ENCODE data around the gene KLHL29. TPM values are rescaled to one million over a fixed set of nuclear protein-coding genes. Genes with fewer than 3 reads are reported as not detected.
A peak's percentile ranks its signal among the peaks of the same experiment; 100 is the strongest.

KLHL29 gene
- total and polyA plus RNA-seq, 10 of the 15 experiments (the other 5 are each of a cell fraction or from before 2014, with no cell fraction given): 1.4 to 19.5 (median 6.1) TPM

DNA sequence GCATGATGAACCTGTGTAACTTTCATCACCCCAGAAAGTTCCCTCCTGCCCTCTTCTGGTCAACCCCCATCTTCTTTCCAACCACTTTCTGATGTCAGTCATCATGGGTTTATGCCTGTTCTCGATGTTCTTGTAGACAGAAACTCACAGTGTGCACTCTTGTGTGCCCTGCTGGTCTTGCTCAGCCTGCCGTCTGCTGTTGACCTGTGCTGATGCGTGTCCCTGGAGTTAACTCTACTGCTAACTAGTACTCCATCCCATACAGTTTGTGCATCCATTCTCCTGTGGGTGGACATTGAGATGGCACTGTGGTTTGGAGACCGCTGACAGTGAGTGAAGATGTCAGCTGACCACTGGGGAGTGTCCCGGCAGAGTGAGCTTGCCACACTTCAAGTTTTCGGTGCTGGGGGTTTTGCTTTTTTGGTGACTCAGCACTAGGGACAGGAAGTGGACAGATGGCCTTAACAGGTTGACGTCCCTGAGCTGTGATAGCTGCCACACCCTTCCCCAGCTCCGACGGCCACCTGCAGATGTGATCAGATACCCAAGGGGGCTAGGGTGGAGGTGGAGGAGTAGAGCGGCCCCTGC, 14.8 kb downstream of the KLHL29 start (continued):
- TF ChIP-seq, protein P1, sequence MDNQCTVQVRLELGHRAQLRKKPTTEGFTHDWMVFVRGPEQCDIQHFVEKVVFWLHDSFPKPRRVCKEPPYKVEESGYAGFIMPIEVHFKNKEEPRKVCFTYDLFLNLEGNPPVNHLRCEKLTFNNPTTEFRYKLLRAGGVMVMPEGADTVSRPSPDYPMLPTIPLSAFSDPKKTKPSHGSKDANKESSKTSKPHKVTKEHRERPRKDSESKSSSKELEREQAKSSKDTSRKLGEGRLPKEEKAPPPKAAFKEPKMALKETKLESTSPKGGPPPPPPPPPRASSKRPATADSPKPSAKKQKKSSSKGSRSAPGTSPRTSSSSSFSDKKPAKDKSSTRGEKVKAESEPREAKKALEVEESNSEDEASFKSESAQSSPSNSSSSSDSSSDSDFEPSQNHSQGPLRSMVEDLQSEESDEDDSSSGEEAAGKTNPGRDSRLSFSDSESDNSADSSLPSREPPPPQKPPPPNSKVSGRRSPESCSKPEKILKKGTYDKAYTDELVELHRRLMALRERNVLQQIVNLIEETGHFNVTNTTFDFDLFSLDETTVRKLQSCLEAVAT (IDR thresholded peaks at IDR 0.05): peak; percentile 70
- no peak for TF ChIP-seq CEBPB (IDR thresholded peaks at IDR 0.05; ENCODE audit: borderline replicate concordance in 1 of 2, low read depth in 2 of 2, low read length in 2 of 2)
- no peak for TF ChIP-seq POLR2AphosphoS5 (IDR thresholded peaks at IDR 0.05; ENCODE audit: low read length)
- TF ChIP-seq WRNIP1 (IDR thresholded peaks at IDR 0.05; ENCODE audit: borderline replicate concordance, low read depth, low read length): 0 out of 2 replicates have a peak, but pooled peaks have one; percentile 50
- peak; percentile 41; the same call in 1 of the 2 replicates for TF ChIP-seq CHD2 (IDR thresholded peaks at IDR 0.05; ENCODE audit: borderline replicate concordance, low read depth, low read length)
- TF ChIP-seq, protein P2, sequence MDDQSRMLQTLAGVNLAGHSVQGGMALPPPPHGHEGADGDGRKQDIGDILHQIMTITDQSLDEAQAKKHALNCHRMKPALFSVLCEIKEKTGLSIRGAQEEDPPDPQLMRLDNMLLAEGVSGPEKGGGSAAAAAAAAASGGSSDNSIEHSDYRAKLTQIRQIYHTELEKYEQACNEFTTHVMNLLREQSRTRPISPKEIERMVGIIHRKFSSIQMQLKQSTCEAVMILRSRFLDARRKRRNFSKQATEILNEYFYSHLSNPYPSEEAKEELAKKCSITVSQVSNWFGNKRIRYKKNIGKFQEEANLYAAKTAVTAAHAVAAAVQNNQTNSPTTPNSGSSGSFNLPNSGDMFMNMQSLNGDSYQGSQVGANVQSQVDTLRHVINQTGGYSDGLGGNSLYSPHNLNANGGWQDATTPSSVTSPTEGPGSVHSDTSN (IDR thresholded peaks at IDR 0.05; ENCODE audit: insufficient replicate concordance, low read depth, low read length): peak; percentile 84
- TF ChIP-seq LARP7 (IDR thresholded peaks at IDR 0.05): 0 out of 2 replicates have a peak, but pooled peaks have one; percentile 38
- TF ChIP-seq ATF7 (IDR thresholded peaks at IDR 0.05; ENCODE audit: low read depth): peak; percentile 77
- peak; percentile 76 for TF ChIP-seq HDGF (IDR thresholded peaks at IDR 0.05)
- TF ChIP-seq POLR2A (IDR thresholded peaks at IDR 0.05; ENCODE audit: low read depth, low read length): no peak
- TF ChIP-seq SPI1 (IDR thresholded peaks at IDR 0.05; ENCODE audit: borderline replicate concordance, insufficient read depth, low read depth, low read length): peak; percentile 57; the same call in 1 of the 2 replicates
- 0 out of 2 replicates have a peak, but pooled peaks have one; percentile 56 for TF ChIP-seq PAX5 (IDR thresholded peaks at IDR 0.05; ENCODE audit: borderline replicate concordance, low read depth, low read length)
- TF ChIP-seq IKZF2 (IDR thresholded peaks at IDR 0.05): peak; percentile 71 to 74; a peak in 2 of 4 replicates
- TF ChIP-seq, protein P3, sequence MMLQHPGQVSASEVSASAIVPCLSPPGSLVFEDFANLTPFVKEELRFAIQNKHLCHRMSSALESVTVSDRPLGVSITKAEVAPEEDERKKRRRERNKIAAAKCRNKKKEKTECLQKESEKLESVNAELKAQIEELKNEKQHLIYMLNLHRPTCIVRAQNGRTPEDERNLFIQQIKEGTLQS (IDR thresholded peaks at IDR 0.05; ENCODE audit: borderline replicate concordance, extremely low read depth, low read depth, low read length): no peak
- peak; percentile 82 for TF ChIP-seq IKZF1 (conservative IDR thresholded peaks at IDR 0.05)
- TF ChIP-seq, protein P4, sequence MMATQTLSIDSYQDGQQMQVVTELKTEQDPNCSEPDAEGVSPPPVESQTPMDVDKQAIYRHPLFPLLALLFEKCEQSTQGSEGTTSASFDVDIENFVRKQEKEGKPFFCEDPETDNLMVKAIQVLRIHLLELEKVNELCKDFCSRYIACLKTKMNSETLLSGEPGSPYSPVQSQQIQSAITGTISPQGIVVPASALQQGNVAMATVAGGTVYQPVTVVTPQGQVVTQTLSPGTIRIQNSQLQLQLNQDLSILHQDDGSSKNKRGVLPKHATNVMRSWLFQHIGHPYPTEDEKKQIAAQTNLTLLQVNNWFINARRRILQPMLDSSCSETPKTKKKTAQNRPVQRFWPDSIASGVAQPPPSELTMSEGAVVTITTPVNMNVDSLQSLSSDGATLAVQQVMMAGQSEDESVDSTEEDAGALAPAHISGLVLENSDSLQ (IDR thresholded peaks at IDR 0.05): peak; percentile 95
- TF ChIP-seq, protein P5, sequence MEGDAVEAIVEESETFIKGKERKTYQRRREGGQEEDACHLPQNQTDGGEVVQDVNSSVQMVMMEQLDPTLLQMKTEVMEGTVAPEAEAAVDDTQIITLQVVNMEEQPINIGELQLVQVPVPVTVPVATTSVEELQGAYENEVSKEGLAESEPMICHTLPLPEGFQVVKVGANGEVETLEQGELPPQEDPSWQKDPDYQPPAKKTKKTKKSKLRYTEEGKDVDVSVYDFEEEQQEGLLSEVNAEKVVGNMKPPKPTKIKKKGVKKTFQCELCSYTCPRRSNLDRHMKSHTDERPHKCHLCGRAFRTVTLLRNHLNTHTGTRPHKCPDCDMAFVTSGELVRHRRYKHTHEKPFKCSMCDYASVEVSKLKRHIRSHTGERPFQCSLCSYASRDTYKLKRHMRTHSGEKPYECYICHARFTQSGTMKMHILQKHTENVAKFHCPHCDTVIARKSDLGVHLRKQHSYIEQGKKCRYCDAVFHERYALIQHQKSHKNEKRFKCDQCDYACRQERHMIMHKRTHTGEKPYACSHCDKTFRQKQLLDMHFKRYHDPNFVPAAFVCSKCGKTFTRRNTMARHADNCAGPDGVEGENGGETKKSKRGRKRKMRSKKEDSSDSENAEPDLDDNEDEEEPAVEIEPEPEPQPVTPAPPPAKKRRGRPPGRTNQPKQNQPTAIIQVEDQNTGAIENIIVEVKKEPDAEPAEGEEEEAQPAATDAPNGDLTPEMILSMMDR (IDR thresholded peaks at IDR 0.05 in 2 of 3, conservative IDR thresholded peaks at IDR 0.05 in 1 of 3; ENCODE audit: control insufficient read depth in 2 of 3, extremely low read depth in 1 of 3, insufficient read depth in 1 of 3, low read depth in 3 of 3, low read length in 3 of 3): peak; percentile 47 to 57 (median 50); a peak in 5 of 6 replicates
- peak; percentile 55 for TF ChIP-seq SMC3 (IDR thresholded peaks at IDR 0.05; ENCODE audit: borderline replicate concordance, low read length)
- TF ChIP-seq BCL11A (IDR thresholded peaks at IDR 0.05; ENCODE audit: low read depth, low read length): 0 out of 2 replicates have a peak, but pooled peaks have one; percentile 19
- TF ChIP-seq GATAD2B (conservative IDR thresholded peaks at IDR 0.05; ENCODE audit: low read depth): peak; percentile 53; the same call in 1 of the 2 replicates
- no peak for TF ChIP-seq GABPA (IDR thresholded peaks at IDR 0.05; ENCODE audit: low read depth)
- no peak for TF ChIP-seq TCF3 (IDR thresholded peaks at IDR 0.05; ENCODE audit: borderline replicate concordance, insufficient read depth, low read depth, low read length)
- peak; percentile 78 for TF ChIP-seq RUNX3 (IDR thresholded peaks at IDR 0.05; ENCODE audit: low read length)
- TF ChIP-seq DPF2 (IDR thresholded peaks at IDR 0.05): peak; percentile 77
- peak; percentile 25 to 28; a peak in 1 of 4 replicates for TF ChIP-seq EP300 (IDR thresholded peaks at IDR 0.05; ENCODE audit: borderline replicate concordance in 1 of 2, control insufficient read depth in 1 of 2, low read depth in 2 of 2, low read length in 2 of 2)
